Activated T-helper 2 cell treated with anti-CD3 and anti-CD28 coated beads, Interferon-gamma antibody, Interleukin-2, Interleukin-4, amounts not matched to agents 10 μg/mL and 5 μg/mL and 100 μg/mL, durations not matched to agents 14 hours and 24 hours and 36 hours (primary cell): ENCODE results near the gene SLC34A1. TPM values are rescaled to one million over a fixed set of nuclear protein-coding genes. Genes with fewer than 3 reads are reported as not detected.
"Not testable (repeated sequence)": the region's sequence is repeated elsewhere in the genome, so short reads cannot be mapped to it uniquely, and the experiment has no call there.

Experiments
- DNase-seq: peaks from one replicate; pipeline ENCODE4 v3.0.0; 2021; ENCODE audit warnings: low spot score
- H3K27ac Mint-ChIP-seq: one replicate; pipeline ENCODE4 v1.8.0; 2021; ENCODE audit warnings: mixed read lengths
- H3K27me3 Mint-ChIP-seq: one replicate; pipeline ENCODE4 v1.8.0; 2021; ENCODE audit warnings: low read depth, mixed read lengths
- H3K36me3 Mint-ChIP-seq: one replicate; pipeline ENCODE4 v1.8.0; 2021; ENCODE audit warnings: low read depth, mixed read lengths
- H3K4me1 Mint-ChIP-seq: one replicate; pipeline ENCODE4 v1.8.0; 2021; ENCODE audit warnings: low read depth, mixed read lengths
- H3K4me3 Mint-ChIP-seq: one replicate; pipeline ENCODE4 v1.8.0; 2021; ENCODE audit warnings: low read depth, mild to moderate bottlenecking, moderate library complexity, mixed read lengths
- H3K9me3 Mint-ChIP-seq: one replicate; pipeline ENCODE4 v1.8.0; 2021; ENCODE audit warnings: mixed read lengths
- intact Hi-C: fragments of 100-400 bp; cut with micrococcal nuclease; formaldehyde crosslinking; loops from one replicate; pipeline ENCODE4 v1.15.1; 2023
- total RNA-seq: library from RNA; stranded (reverse); gene quantifications from 2 replicates; pipeline ENCODE4 v1.2.3, GENCODE V29; 2022

Gene SLC34A1
- not detected in 2 replicates for total RNA-seq

GRCh38 chr5:177384134-177384533, at the start of gene SLC34A1:
Gene SLC34A1 (plus strand): TSS chr5:177384434. CDS start chr5:177385742, 1,308 bp downstream.
- Mint-ChIP-seq H3K9me3 (no peaks in the 10 kb centered on the region), H3K4me3 (no peak within 1 kb of the TSS), H3K4me1 (peaks cover 22% of the 10 kb centered on the region), H3K36me3 (no peaks in the 10 kb centered on the region), H3K27me3 (peaks cover 12% of the 10 kb centered on the region), H3K27ac (no peak within 1 kb of the TSS)
- no peak for DNase-seq
- intact Hi-C loops = no loop called here

DNA sequence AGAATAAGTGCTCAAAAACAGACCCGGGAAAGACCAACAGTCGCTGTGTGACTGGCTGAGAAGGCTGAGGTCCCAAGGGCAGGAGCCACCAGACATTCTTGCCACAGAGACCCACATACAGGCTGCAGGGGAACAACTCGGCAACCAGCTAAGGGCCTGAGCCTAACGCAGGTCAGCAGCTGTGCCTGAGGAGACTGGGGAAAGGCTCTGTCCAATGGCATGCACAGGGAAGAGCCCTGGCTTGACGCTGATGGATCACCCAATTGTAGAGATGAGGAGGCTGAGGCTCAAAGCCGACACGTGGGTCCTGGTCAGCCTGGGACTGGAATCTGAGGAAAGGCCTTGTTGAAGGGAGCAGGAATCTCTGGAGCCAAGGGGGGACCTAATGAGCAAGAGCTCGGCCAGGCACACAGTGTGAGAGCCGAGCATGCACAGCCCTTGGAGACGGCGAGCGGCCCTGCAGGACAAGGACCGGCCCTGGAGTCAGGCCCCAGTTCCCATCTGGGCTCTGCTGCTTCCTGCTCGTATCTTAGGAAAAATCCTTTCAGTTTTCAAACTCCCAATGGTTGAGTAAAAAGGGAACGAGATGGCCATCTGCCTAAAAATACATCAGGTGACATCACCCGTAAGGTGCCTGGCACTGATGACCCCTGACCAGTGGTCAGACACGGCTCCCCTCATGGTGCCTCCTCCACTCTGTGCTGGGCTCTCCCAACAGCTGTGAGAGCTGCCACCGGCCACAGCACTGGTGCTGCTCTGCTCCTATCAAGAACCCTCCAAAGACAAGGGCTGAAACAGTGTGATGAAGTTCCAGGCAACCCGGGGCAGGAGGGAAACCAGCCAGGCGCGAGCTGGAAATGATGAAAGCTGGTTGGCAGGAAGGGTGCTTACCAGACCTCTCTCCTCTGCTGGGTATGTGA, 49.2 kb upstream of the SLC34A1 start:
- no peak for DNase-seq
- H3K4me1 Mint-ChIP-seq = peaks cover 7% of the 10 kb centered on the region
- no peak overlapping the region for H3K4me3 Mint-ChIP-seq
- peaks cover 4% of the 10 kb centered on the region for H3K9me3 Mint-ChIP-seq
- peaks cover 68% of the 10 kb centered on the region for H3K36me3 Mint-ChIP-seq
- intact Hi-C loops = no loop called here
- H3K27me3 Mint-ChIP-seq = no peaks in the 10 kb centered on the region
- no peak overlapping the region for H3K27ac Mint-ChIP-seq

GRCh38 chr5:177335701-177336065, 48.6 kb upstream of the SLC34A1 start:
- no peak for DNase-seq
- Mint-ChIP-seq H3K36me3 (peaks cover 66% of the 10 kb centered on the region), H3K27ac (no peak overlapping the region), H3K4me3 (no peak overlapping the region), H3K27me3 (no peaks in the 10 kb centered on the region), H3K9me3 (peaks cover 5% of the 10 kb centered on the region), H3K4me1 (peaks cover 7% of the 10 kb centered on the region)
- intact Hi-C loops = no loop called here

DNA sequence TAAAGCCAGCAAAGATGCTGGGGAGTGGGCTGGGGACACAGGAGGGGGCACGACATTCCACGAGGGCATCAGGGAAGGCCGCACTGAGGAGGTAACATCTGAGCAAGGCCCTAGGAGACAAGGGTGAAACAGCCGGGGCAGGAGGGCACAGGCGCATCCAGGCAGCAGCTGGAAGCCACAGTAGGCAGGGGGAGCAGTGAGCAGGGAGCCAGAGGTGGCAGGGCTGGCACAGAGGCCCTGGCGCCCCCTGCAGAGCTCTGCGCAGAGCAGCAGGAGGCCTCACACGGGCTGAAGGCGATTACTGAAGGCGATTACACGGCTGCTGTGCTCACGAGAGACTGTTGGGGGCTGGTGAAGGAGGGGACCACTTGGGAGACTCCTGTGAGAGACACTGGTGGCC, 48.1 kb upstream of the SLC34A1 start:
- peaks cover 62% of the 10 kb centered on the region for H3K36me3 Mint-ChIP-seq

DNA sequence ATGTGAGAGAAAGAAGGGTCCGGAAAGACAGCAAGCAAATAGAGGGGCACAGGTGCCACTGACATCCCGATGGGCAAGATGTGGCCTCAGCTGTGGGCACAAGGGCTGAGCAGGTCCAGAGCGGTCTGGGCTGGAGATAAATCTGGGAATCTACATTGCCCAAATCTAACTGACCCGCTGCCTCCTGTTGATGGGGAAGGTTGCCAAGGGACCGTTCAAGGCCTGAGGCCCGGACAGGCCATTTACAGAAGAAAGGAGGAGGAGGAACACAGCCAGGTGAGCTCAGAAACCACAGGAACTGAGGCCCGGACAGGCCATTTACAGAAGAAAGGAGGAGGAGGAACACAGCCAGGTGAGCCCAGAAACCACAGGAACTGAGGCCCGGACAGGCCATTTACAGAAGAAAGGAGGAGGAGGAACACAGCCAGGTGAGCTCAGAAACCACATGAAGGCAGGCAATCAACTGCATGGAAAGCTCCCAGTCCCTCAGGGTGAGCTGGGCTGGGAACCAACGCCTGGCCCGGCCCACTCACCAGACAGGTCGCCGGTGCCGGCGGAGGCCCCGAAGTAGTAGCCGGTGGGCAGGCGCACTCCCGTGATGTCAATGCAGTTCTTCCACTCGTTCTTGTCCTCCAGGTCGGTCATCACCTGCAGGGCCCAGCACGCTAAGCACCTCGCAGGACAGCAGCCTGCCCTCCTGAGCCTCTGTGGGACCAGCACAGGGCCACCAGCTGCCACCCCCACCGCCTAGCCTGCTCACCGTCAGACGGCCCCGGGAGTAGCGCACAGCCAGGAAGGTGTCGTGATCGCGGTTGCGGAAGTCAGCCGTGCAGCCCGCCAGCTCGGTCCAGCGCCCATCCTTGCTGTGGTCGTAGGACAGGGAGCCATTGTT, 47.4 kb upstream of the SLC34A1 start:
- intact Hi-C loops = no loop called here

More for the DNA sequence above, 48.1 kb upstream of the SLC34A1 start:
- intact Hi-C loops = no loop called here
- Mint-ChIP-seq H3K4me1 (peaks cover 7% of the 10 kb centered on the region), H3K27me3 (no peaks in the 10 kb centered on the region), H3K9me3 (peaks cover 5% of the 10 kb centered on the region), H3K4me3 (no peak overlapping the region), H3K27ac (no peak overlapping the region)
- DNase-seq = no peak

DNA sequence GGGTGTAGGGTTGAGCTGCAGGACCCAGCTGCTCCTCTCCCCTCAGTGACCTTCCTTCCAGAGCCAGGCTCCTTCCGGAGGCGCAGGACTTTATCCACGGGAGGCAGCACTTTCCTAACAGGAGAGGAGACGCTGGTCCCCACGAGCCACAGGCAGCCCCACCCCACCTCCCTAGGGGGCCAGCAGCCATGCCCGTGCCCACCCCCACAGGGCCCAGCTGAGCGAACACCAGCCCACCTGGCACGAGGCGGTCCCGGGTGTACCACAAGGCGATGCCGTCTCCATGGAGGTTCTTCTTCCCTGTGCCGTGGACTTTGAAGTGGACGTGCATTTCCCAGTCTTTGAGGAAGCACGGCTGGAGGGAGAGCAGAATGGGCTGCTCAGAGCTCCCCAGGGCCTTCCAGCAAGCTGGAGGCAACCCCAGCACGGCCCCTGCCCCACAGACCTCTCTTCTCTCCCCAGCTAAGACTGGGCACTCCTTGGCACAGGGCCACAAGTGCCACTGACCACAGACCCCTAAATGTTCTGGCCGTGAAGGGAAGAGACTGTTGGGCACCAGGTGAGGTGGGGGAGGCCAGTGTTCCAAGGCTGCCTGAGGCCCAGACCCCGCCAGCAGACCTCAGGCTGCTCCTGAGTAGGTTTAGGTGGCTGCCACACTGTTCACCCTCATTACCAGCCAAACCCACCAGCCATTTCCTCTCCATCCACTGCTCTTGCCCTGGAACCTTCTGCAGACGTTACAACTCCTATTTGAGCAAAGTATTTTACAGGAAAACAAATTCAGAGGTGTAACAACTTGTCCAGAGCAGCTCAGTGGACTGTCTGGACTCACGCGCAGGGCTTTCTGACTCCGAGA, 45.8 kb upstream of the SLC34A1 start:
- Mint-ChIP-seq H3K9me3 (peaks cover 5% of the 10 kb centered on the region), H3K36me3 (peaks cover 65% of the 10 kb centered on the region), H3K4me1 (peaks cover 14% of the 10 kb centered on the region), H3K4me3 (no peak overlapping the region), H3K27me3 (no peaks in the 10 kb centered on the region), H3K27ac (no peak overlapping the region)
- no peak for DNase-seq
- intact Hi-C loops = no loop called here

More for the DNA sequence above, 47.4 kb upstream of the SLC34A1 start:
- H3K27me3 Mint-ChIP-seq = no peaks in the 10 kb centered on the region
- H3K4me1 Mint-ChIP-seq = peaks cover 13% of the 10 kb centered on the region
- H3K27ac Mint-ChIP-seq = no peak overlapping the region
- no peak overlapping the region for H3K4me3 Mint-ChIP-seq
- H3K9me3 Mint-ChIP-seq = peaks cover 5% of the 10 kb centered on the region
- peaks cover 63% of the 10 kb centered on the region for H3K36me3 Mint-ChIP-seq
- no peak for DNase-seq

DNA sequence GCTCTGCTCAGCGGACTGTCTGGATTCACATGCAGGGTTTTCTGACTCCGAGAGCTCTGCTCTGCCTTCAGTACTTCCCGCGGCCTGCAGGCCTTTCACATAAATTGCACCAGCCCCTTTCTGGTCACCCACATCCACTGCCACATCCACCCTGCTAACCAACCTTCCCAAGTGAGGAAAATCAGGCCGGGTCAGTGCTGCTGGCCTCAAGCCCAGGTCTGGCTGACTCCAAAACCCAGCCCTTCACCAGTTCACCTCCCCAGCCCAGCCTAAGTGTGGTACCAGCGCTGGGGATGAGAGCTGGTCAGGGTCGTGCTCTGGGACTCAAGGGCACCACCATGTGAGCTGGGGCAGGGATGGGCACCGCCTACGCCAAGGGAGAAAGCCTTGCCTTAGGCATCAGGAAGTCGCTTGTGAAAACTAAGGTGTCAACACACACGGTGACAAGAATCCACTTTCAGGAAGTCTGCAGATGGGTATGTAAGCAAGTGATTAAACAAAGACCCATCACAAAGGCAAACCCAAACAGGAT, 45.1 kb upstream of the SLC34A1 start:
- peaks cover 5% of the 10 kb centered on the region for H3K9me3 Mint-ChIP-seq
- H3K4me1 Mint-ChIP-seq = peaks cover 17% of the 10 kb centered on the region
- no peaks in the 10 kb centered on the region for H3K27me3 Mint-ChIP-seq
- H3K36me3 Mint-ChIP-seq = peaks cover 62% of the 10 kb centered on the region
- no peak overlapping the region for H3K27ac Mint-ChIP-seq
- no peak for DNase-seq
- intact Hi-C loops = no loop called here
- H3K4me3 Mint-ChIP-seq = no peak overlapping the region

DNA sequence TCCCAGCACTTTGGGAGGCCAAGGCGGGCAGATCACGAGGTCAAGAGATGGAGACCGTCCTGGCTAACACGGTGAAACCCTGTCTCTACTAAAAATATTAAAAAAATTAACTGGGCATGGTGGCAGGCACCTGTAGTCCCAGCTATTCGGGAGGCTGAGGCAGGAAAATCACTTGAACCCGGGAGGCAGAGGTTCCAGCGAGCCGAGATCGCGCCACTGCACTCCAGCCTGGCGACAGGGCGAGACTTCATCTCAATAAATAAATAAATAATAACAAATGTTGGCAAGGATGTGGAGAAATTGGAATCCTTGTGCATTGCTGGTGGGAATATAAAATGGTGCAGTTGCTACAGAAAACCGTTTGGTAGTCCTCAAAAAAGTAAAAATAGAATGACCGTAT, 41.2 kb upstream of the SLC34A1 start:
- H3K27ac Mint-ChIP-seq, H3K27me3 Mint-ChIP-seq, H3K9me3 Mint-ChIP-seq, intact Hi-C loops, H3K4me3 Mint-ChIP-seq, DNase-seq: not testable (repeated sequence)
- Mint-ChIP-seq H3K36me3 (peaks cover 56% of the 10 kb centered on the region), H3K4me1 (peaks cover 28% of the 10 kb centered on the region)

- no peak overlapping the region for H3K4me3 Mint-ChIP-seq
- peaks cover 56% of the 10 kb centered on the region for H3K36me3 Mint-ChIP-seq
These were observed 40.5 kb upstream of the SLC34A1 start for GRCh38 chr5:177343777-177344176.

GRCh38 chr5:177344891-177345290, 39.3 kb upstream of the SLC34A1 start:
- Mint-ChIP-seq H3K27me3 (no peaks in the 10 kb centered on the region), H3K4me3 (no peak overlapping the region), H3K4me1 (peaks cover 32% of the 10 kb centered on the region), H3K36me3 (peaks cover 60% of the 10 kb centered on the region), H3K27ac (no peak overlapping the region), H3K9me3 (peaks cover 2% of the 10 kb centered on the region)
- DNase-seq = no peak
- intact Hi-C loops = no loop called here

More at GRCh38 chr5:177343777-177344176, 40.5 kb upstream of the SLC34A1 start:
- Mint-ChIP-seq H3K27ac (peak overlapping the region; percentile 6), H3K9me3 (peaks cover 5% of the 10 kb centered on the region), H3K4me1 (peaks cover 28% of the 10 kb centered on the region), H3K27me3 (no peaks in the 10 kb centered on the region)
- intact Hi-C loops = no loop called here
- DNase-seq = no peak

- DNase-seq = no peak
- H3K4me1 Mint-ChIP-seq = peaks cover 32% of the 10 kb centered on the region
- H3K9me3 Mint-ChIP-seq = no peaks in the 10 kb centered on the region
- H3K27me3 Mint-ChIP-seq = no peaks in the 10 kb centered on the region
- no peak overlapping the region for H3K27ac Mint-ChIP-seq
- H3K36me3 Mint-ChIP-seq = peaks cover 55% of the 10 kb centered on the region
- no peak overlapping the region for H3K4me3 Mint-ChIP-seq
- intact Hi-C loops = no loop called here
These were observed 37.4 kb upstream of the SLC34A1 start for GRCh38 chr5:177346820-177347219.

DNA sequence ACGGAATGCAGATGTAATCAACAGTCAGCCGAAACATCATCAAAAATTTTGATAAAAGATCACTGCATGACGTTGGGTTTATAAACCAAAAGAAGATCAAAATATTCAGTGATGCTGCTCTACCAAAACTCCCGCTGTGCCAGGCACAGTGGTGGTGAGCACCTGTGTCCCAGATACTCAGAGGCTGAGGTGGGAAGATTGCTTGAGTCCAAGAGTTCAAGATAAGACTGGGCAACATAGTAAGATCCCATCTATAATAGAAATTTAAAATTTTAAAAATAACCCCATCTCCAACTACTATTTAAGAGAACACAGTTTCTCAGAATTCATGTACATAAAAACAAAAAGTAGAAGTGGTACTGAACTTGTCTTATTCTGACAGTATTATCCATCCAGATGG, 36.5 kb upstream of the SLC34A1 start:
- intact Hi-C loops = no loop called here
- Mint-ChIP-seq H3K27me3 (no peaks in the 10 kb centered on the region), H3K9me3 (no peaks in the 10 kb centered on the region), H3K27ac (no peak overlapping the region), H3K36me3 (peaks cover 48% of the 10 kb centered on the region), H3K4me1 (peaks cover 36% of the 10 kb centered on the region), H3K4me3 (no peak overlapping the region)
- no peak for DNase-seq
